WERI-Rb-1 (cell line): ENCODE data around the gene TNF.

Experiments used
- DNase-seq: peaks from one replicate; pipeline ENCODE4 v3.0.0-alpha.2; 2020
- H3K27ac ChIP-seq: fragments of 250-450 bp; sonication (Bioruptor Pico); 2 replicates; pipeline ENCODE4 v1.5.1; 2020; ENCODE audit warnings: mild to moderate bottlenecking, moderate library complexity
- H3K27me3 ChIP-seq: fragments of 250-450 bp; sonication (Bioruptor Pico); 2 replicates; pipeline ENCODE4 v1.5.1; 2021; ENCODE audit warnings: mild to moderate bottlenecking, low read depth, moderate library complexity; ENCODE audit not compliant: insufficient read depth, severe bottlenecking
- H3K36me3 ChIP-seq: fragments of 250-450 bp; sonication (Bioruptor Pico); 2 replicates; pipeline ENCODE4 v1.5.1; 2020; ENCODE audit warnings: mild to moderate bottlenecking, moderate library complexity
- H3K4me3 ChIP-seq: 2 replicates; pipeline ENCODE4 v1.5.1; 2011; ENCODE audit warnings: low read depth, mild to moderate bottlenecking, control low read depth, low read length
- H3K9me3 ChIP-seq: fragments of 250-450 bp; sonication (Bioruptor Pico); 2 replicates; pipeline ENCODE4 v1.5.1; 2021; ENCODE audit warnings: mild to moderate bottlenecking, moderate library complexity; ENCODE audit not compliant: severe bottlenecking
- CTCF ChIP-seq: IDR thresholded peaks from 2 replicates; pipeline ENCODE4 v1.5.1; 2011; ENCODE audit warnings: low read depth, mild to moderate bottlenecking, control low read depth, inconsistent platforms, low read length

The TNF gene

GRCh38 chr6:31620586-31621319, 45.4 kb downstream of the TNF start, which contains the start of gene PRRC2A:
Gene PRRC2A (plus strand): TSS chr6:31620715. CDS start chr6:31622790, 2,075 bp downstream.
- no peaks in the 10 kb centered on the region for H3K9me3 ChIP-seq
- DNase-seq, result peak; percentile 92
- H3K4me3 ChIP-seq, result peak within 1 kb of the TSS; percentile 74
- no peak for TF ChIP-seq CTCF
- peaks cover 51% of the 10 kb centered on the region for H3K36me3 ChIP-seq
- no peaks in the 10 kb centered on the region for H3K27me3 ChIP-seq
- peak within 1 kb of the TSS; percentile 99 for H3K27ac ChIP-seq

GRCh38 chr6:31621320-31621939, 46.1 kb downstream of the TNF start:
- H3K9me3 ChIP-seq, result no peaks in the 10 kb centered on the region
- H3K27ac ChIP-seq, result peak overlapping the region; percentile 99
- peaks cover 58% of the 10 kb centered on the region for H3K36me3 ChIP-seq
- no peak for TF ChIP-seq CTCF
- no peaks in the 10 kb centered on the region for H3K27me3 ChIP-seq
- peak overlapping the region; percentile 74 for H3K4me3 ChIP-seq
- DNase-seq, result no peak

GRCh38 chr6:31621991-31622390, 46.6 kb downstream of the TNF start:
- TF ChIP-seq CTCF, result no peak
- Histone ChIP-seq H3K27ac (peak overlapping the region; percentile 99), H3K36me3 (peaks cover 63% of the 10 kb centered on the region), H3K9me3 (no peaks in the 10 kb centered on the region), H3K27me3 (no peaks in the 10 kb centered on the region), H3K4me3 (peak overlapping the region; percentile 74)
- DNase-seq, result no peak

- peaks cover 70% of the 10 kb centered on the region for H3K36me3 ChIP-seq
- no peaks in the 10 kb centered on the region for H3K9me3 ChIP-seq
- no peak for DNase-seq
- H3K27me3 ChIP-seq, result no peaks in the 10 kb centered on the region
- H3K27ac ChIP-seq, result peak overlapping the region; percentile 99
- H3K4me3 ChIP-seq, result no peak overlapping the region
- TF ChIP-seq CTCF, result no peak
Measured at GRCh38 chr6:31622684-31623091, 47.3 kb downstream of the TNF start.

GRCh38 chr6:31624070-31624469, 48.7 kb downstream of the TNF start:
- no peak for TF ChIP-seq CTCF
- no peaks in the 10 kb centered on the region for H3K9me3 ChIP-seq
- peaks cover 84% of the 10 kb centered on the region for H3K36me3 ChIP-seq
- no peak overlapping the region for H3K27ac ChIP-seq
- H3K4me3 ChIP-seq, result no peak overlapping the region
- no peak for DNase-seq
- no peaks in the 10 kb centered on the region for H3K27me3 ChIP-seq
